Adrenal gland (tissue), 5 donors: ENCODE data around the gene OTUD3.

Experiments
- CTCF ChIP-seq, 6 experiments: fragments of 450-650 bp in 4 of 6; fragments of 200-600 bp in 2 of 6; sonication (generic) in 1 of 6; IDR thresholded peaks; 1 replicate in 5 of 6; 2 replicates in 1 of 6; pipeline versions ENCODE4 v1.5.1 to v1.8.0; 2016 to 2021; ENCODE audit warnings: antibody characterized with exemption in 6 of 6, mild to moderate bottlenecking in 2 of 6, moderate library complexity in 1 of 6
- POLR2A ChIP-seq, 2 donors: fragments of 450-650 bp; IDR thresholded peaks; one replicate each; pipeline ENCODE4 v1.6.1; 2017; ENCODE audit warnings: antibody characterized with exemption in 2 of 2, mild to moderate bottlenecking in 2 of 2, moderate library complexity in 1 of 2
- donor health status: DM: no; HTN: no; CAD: no.

GRCh38 chr1:19960591-19960990 lies 78.4 kb downstream of the OTUD3 start:
- TF ChIP-seq CTCF (IDR thresholded peaks at IDR 0.05) (no peak), POLR2A (IDR thresholded peaks at IDR 0.05) (no peak)
